GM18517 (cell line): ENCODE measurements around the gene PLEK.
"Not testable (repeated sequence)": the region's sequence is repeated elsewhere in the genome, so short reads cannot be mapped to it uniquely, and the experiment has no call there.

Experiments used
- ATAC-seq: cut with Tn5 transposase; IDR thresholded peaks from one replicate; pipeline ENCODE4 v1.9.1; 2021; ENCODE audit warnings: mild to moderate bottlenecking, moderate library complexity; ENCODE audit not compliant: unreplicated experiment

PLEK gene

DNA sequence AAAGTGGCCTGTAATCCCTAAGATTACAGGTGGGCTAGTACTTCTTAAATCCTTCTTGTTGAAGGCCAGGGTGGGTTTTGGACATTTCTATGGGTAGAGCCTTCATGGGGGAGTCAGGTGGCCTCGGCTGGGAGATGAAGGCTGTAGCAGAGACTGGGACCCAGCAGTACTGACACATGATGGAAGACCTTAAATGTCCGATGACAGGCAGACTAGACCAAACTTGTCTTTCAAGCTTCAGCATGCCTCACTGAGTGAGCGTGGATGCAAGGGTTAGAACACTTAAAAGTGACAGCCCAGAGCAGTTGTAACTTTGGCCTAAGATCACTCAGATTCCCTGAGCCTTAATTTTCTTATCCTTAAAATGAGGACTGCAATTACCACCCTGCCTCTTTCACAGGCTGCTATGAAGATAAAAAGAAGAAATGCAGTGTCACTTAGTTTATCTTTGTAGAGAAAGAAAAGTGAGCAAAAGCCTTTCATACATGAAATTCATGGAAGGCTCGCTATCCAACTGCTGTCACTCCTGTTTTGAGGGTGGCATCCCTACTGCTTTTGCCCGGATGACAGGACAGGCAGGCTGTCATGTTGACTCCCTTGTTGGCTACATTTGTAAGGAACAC, 19.5 kb downstream of the PLEK start:
- no peak for ATAC-seq

DNA sequence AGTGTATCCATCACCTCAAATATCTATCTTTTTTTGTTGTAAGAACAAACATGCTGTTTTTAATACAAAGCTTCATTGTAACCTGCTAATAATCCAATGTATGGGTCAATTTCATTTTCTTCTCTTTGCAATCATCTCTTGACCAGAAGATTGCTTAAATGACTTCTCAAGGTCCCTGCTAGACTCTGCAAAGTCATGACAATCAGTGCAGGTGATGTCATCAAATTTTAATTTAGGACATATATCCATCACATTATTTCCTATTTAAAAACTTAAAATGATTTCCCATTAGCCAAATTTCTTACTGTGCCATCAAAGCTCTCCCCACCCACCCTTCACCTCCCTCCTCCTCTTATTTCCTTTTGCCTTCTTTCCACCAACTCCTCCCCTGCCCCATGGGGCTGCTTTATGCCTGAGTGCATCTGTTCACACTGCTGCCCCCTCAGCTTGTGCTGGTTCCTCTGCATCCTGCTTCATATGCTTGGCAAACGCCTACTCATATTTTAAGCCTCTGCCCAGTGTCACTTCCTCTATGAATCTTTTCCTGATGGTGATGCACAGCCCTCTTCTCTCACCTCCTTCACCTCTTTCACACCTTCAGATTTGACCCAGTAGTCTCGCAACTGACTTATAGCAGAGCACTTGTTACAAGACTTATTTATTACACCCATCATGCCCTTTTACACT, 20.3 kb downstream of the PLEK start:
- peak; percentile 71 for ATAC-seq

DNA sequence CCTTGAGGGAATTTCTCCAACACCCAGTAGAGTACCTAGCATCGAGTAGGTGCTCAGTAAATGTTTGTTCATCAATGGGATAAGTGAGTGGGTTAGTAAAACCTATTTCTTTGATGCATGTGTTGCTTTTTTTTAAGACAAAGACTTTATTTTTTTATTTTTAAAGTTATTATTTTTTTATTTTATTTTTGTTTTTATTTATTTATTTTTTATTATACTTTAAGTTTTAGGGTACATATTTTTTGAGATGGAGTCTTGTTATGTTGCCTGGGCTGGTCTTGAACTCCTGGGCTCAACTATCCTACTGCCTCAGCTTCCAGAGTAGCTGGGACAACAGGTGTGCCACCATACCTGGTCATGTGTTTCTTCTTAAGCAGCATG, 20.8 kb downstream of the PLEK start:
- ATAC-seq: no peak

DNA sequence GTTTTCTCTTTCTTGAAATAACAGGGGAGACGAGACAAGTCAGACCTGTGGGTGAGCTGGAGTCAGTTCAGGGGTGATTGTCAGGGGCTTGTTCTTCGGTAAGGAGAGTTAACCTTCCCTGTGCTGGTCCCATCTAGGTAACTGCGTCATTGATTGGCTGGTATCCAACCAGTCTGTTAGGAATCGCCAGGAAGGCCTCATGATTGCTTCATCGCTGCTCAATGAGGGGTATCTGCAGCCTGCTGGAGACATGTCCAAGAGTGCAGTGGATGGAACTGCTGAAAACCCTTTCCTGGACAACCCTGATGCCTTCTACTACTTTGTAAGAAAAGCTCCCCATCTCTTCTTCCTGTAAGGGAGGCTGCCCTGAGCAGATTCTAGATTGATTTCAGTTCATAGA, 21.3 kb downstream of the PLEK start:
- ATAC-seq: no peak

DNA sequence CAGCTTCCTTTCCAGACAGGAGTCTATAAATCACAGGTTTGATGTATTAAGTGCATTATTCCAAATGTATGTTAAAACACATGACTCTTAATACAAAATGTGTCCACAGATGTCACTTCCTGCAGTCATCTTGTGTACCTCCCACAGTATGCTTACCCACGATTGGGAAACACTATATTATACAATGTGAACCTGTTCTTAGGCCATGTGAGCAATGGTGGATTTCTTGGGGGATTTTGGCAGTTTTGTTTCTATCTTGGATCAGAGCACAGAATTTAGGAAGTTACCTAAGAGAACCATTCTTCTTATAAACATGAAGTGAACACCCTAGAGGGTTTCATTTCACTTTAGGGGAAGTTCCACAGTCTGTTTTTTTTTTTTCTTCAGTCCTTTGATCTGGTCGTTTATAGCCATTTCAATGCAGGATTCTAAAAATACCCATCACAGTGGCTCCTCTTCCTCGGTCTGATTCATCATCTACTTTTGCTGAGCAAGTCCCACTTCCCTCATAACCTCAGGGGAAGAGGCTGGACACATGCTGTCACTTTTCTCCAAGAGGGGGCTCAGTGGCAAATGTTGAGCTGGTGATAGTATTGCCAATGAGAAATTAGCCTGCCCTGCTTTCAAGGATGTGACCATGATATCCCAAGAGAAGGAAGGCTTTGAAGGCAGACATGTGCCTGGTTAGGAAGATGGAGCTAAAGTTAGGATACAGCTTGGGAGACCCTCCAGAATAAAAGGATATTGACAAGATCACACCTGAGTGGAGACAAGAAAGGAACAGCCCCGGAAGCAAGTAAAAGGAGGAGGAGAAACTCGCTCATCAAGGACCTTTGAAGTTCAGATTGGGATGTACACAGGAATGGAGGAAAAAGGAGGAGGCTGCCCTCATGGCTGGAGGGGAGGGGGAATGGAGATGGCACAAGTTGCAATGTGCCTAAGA, 22.6 kb downstream of the PLEK start:
- peak; percentile 38 for ATAC-seq

DNA sequence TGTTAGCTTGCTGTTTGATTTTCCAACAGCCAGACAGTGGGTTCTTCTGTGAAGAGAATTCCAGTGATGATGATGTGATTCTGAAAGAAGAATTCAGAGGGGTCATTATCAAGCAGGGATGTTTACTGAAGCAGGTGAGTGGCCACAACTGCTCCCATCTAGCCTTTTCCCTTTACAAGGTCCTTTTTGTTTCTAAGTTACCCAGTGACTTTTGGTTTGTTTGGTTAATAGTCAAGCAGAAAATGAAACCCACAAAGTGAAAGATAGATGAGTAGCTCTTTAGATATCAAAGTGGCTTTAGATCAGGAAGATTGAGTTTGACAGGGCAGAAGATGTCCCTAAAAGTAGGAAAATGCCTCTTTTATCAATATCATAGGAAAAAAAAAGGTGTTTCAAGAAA, 23.3 kb downstream of the PLEK start:
- peak; percentile 27 for ATAC-seq

DNA sequence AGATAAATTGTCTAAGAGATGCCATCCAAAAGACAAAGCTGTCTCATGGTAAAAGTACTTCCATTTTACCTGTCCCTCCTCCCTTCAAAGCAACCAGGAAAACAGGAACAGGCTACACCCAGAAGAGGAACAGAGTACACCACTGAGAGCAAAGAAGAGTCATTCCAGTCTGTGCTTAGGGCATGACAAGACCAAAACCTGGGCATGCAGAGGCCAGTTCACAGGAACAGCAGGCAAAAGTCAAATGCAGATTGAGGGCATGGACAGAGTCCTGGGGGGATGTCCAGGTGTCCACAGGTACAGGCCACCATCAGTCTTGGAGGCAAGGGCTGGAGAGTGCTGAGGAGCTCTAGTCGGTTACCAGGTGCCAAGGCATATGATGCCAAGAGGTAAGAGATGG, 23.7 kb downstream of the PLEK start:
- no peak for ATAC-seq

DNA sequence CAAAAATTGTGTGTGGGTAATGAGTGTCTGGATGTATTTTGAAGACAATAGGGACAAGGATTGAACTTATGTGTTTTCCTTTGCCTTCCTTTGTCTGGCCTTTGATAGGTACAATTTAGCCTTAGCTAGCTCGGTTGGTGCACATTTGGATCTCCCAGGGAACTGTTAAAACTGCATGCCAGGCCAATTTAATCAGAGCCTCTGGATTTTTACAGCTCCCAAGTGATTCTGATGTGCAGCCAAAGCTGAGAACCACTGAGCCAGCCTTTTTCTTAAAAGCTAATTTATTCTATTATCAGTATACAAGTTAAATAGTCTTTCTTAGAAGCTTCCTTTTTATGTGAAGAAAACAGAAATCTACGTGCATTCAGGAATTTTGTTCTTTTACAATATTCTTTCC, 25.0 kb downstream of the PLEK start:
- no peak for ATAC-seq

DNA sequence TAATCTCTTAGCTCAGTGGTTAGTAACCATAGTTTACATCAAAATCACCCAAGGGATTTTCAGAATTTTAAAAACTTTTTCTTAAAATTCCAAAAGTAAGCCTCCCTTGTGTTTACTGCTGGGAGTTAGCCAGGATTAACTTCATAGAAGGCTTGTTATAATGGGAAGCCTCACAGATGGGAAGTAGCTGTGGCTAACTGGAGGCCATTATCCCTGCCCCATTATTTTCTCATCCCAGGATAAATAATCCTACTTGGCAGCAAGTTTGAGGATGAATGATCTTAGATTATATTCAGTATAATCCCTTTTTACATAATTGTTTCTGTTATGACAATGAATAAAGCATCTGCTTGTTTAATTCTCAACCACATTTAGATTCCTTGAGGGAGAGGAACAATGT, 25.5 kb downstream of the PLEK start:
- ATAC-seq: no peak

DNA sequence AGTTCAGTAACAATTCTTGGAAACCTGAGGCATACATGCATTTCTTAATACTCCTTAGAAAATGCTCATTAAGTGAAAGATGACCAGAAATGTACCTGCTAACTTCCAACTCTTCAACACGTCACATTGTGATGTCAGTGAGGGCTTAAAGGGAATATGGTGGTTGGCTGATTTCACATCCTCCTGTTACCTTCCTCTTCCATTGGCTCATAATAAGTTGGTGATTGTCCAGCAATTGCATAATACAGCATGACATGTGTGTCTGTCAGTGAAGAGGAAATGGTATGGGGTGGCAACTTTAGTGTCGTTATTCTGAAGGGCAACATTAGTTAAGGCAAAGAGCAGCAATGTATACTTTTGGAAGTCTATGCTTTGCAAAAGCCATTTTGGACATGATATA, 26.0 kb downstream of the PLEK start:
- no peak for ATAC-seq

DNA sequence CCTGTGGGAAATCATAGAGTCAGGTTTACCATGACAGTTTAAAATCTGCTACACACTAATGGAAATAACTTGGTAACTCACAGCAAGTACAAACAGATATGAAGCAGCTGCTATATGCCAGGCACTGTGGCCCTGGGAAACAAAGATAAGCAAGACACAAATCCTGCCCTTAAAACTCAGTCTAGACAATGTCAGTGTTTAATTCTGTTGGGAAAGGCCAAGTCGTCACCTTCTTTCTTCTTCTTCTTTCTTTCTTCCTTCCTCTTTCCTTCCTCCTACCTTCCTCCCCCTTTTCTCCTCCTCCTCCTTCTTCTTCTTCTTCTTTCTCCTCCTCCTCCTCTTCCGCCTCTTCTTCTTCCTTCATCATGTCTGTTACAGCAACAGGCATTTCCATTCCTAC, 26.8 kb downstream of the PLEK start:
- ATAC-seq: no peak

DNA sequence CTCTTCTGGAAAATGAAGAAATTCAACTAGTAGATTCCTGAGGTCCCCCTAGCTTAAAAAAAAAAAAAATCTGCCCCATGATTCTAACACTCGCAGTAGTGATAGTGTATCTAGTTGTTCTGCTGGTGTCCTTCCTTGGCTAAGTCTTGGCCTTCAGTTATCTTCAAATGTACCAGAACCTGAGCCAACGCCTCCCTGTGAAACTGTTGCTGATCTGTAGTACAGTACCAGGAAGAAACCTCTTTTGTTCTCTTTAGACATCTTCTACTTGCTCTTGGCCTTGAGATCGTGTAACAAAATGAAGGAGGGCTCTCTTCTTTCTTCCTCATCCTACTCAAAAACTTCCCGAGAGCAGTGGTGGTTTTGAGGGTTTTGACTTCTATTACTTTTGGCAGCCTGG, 31.0 kb downstream of the PLEK start:
- no peak for ATAC-seq

DNA sequence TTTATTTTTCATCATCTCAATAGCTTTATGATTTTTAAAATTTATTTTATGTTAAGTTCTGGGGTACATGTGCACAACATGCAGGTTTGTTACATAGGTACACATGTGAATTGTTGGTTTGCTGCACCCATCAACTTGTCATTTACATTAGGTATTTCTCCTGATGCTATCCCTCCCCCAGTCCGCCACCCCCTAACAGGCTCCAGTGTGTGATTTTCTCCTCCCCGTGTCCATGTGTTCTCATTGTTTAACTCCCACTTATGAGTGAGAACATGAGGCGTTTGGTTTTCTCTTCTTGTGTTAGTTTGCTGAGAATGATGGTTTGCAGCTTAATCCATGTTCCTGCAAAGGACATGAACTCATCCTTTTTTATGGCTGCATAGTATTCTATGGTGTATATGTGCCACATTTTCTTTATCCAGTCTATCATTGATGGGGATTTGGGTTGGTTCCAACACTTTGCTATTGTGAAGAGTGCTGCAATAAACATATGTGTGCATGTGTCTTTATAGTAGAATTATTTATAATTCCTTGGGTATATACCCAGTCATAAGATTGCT, 32.7 kb downstream of the PLEK start:
- ATAC-seq: not testable (repeated sequence)

DNA sequence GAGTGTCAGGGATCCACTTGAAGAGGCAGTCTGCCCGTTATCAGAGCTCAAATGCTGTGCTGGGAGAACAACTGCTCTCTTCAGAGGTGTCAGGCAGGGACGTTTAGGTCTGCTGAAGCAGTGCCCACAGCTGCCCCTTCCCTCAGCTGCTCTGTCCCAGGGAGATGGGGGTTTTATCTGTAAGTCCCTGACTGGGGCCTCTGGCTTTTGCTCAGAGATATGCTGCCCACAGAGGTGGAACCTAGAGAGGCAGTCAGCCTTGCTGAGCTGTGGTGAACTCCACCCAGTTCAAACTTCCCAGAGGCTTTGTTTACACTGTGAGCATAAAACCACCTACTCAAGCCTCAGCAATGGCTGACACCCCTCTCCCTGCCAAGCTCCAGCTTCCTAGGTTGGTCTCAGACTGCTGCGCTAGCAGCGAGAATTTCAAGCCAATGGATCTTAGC, 38.1 kb downstream of the PLEK start:
- ATAC-seq: peak; percentile 59

DNA sequence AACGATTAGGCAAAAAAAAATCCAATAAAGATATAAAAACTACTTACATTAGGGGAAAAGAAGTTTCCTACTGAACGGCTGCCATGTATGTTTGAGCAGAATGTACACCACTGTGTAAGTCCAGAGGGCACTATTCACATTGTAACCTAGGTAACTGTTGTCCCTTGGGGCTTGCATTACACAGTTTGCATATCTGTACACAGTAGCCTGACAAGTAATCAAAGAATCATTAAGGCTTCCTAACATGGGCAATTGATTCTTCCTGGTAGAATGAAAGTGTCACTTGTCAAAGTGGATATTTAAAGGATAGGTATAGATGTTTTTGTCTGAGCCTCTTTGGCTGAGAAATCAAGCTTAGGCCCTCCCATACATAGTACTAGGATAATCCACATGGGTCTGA, 39.1 kb downstream of the PLEK start:
- ATAC-seq: peak; percentile 51

DNA sequence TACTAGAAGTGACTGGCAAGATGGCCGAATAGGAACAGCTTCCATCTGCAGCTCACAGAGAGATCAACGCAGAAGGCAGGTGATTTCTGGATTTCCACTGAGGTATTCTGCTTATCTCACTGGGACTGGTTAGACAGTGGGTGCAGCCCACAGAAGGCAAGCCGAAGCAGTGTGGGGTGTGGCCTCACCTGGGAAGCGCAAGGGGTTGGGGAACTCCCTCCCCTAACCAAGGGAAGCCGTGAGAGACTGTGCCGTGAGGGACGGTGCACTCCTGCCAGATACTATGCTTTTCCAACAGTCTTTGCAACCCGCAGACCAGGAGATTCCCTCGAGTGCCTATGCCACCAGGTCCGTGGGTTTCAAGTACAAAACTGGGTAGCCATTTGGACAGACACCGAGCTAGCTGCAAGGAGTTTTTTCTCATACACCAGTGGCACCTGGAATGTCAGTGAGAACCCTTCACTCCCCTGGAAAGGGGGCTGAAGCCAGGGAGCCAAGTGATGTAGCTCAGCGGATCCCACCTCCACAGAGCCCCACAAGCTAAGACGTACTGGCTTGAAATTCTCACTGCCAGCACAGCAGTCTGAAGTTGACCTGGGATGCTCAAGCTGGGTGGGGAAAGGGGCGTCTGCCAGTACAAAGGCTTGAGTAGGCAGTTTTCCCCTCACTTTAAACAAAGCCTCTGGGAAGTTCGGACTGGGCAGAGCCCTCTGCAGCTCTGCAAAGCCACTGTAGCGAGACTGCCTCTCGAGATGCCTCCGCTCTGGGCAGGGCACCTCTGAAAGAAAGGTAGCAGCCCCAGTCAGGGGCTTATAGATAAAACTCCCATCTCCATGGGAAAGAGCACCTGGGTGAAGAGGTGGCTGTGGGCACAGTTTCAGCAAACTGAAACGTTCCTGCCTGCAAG, 40.1 kb downstream of the PLEK start:
- ATAC-seq: no peak

DNA sequence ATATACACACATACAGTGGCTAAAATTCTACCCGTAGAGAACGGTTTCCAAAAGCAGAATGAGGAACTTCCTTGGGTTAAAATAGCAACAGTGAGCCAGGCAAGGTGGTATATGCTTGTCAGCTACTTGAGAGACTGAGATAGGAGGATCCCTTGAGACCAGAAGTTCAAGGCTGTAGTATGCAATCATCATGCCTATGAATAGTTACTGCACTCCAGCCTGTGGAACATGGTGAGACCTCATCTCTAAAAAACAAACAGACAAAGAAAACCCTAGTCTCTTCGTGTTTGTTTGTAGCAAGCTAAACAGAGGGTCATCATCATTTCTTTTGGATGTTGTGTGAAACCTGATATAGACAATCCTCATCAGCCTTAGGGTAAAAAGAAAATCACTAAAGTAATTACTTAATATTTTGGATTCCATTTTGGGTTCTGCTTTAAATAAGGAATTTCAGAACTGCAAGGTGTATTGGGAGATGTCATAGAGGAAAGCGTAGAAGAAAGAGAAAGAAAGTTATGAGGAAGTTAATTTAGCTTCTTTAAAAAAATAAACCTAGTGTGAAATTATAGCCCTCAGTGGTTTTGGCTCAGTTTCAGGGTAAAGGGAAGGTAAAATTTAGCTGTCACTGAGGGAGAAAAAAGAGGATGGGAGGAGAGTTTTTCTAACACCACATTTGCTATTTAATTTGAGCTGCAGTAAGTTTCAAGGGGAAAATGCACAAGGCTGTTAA, 46.5 kb downstream of the PLEK start:
- peak; percentile 92 for ATAC-seq

DNA sequence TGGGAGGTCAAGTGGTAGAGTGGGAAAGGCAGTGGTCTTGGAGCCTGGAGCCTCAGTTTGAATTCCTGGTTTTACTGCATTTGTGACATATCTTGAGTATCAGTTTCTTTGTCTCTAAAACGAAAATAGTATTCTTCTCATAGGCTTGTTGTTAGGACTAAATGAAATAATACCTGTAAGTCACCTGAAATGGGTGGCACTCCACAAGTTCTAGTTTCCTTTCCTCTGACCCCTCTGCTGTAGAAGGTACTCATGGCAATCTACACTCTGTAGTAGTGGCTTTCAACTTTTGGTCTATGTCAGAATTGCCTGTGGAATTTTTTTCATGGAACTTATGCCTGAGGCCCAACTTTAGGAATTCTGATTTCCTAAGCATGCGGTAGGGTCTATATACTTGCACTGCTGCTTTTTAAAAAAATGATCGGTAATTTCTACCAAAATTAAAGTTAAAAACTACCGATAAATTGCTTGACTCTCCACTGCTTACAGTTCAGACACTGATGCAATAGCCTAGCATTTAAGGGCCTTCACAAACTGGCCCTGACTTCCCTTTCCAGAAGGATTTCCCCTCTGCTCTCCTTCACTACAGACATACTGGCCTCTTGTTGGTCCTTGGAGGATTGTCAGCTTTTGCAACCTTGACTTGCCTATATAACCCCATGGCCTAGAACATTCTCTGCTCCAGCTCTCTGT, 47.2 kb downstream of the PLEK start:
- peak; percentile 35 for ATAC-seq

DNA sequence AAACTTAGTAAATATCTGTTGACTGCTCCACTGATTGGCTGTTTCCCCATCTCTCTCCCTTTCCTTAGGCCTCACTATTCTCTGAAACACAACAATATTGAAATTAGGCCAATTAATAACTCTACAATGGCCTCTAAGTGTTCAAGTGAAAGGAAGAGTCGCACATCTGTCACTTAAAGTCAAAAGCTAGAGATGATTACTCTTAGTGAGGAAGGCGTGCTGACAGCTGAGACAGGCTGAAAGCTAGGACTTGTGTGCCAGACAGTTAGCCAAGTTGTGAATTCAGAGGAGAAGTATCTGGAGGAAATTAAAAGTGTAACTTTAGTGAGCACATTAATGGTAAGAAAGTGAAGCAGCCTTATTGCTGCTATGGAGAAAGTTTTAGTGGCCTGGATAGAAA, 48.4 kb downstream of the PLEK start:
- ATAC-seq: no peak
